SW 1271 (cell line): ENCODE measurements around the gene TAF10.

ENCODE experiments used
- DNase-seq, 2 experiments: peaks; one replicate each; lab custom pipeline; 2025; lab: John Stamatoyannopoulos, UW

The TAF10 gene

GRCh38 chr11:6583584-6583983 is 28.4 kb downstream of the TAF10 start:
- DNase-seq: no peak

GRCh38 chr11:6579681-6580080 is 32.3 kb downstream of the TAF10 start:
- no peak for DNase-seq

GRCh38 chr11:6578134-6578533 is 33.9 kb downstream of the TAF10 start:
- no peak for DNase-seq

- DNase-seq: no peak
These were observed 35.3 kb downstream of the TAF10 start for GRCh38 chr11:6576471-6577373.

- DNase-seq: no peak
These were observed 37.0 kb downstream of the TAF10 start for GRCh38 chr11:6574816-6575715.

GRCh38 chr11:6572215-6572614 is 39.8 kb downstream of the TAF10 start:
- no peak for DNase-seq

GRCh38 chr11:6571434-6572008 is 40.5 kb downstream of the TAF10 start:
- DNase-seq: no peak

GRCh38 chr11:6570691-6571427 is 41.2 kb downstream of the TAF10 start:
- DNase-seq: no peak

- DNase-seq: no peak
These were observed 42.3 kb downstream of the TAF10 start for GRCh38 chr11:6569706-6570105.

GRCh38 chr11:6568191-6568918 is 43.7 kb downstream of the TAF10 start:
- DNase-seq: no peak

GRCh38 chr11:6567371-6567745 is 44.7 kb downstream of the TAF10 start:
- no peak for DNase-seq

- DNase-seq: no peak
These were observed 45.2 kb downstream of the TAF10 start for GRCh38 chr11:6566704-6567370.

GRCh38 chr11:6565988-6566703 is 45.9 kb downstream of the TAF10 start:
- DNase-seq: no peak

- DNase-seq: no peak
These were observed 46.7 kb downstream of the TAF10 start for GRCh38 chr11:6565325-6565724.

GRCh38 chr11:6563667-6564066 is 48.3 kb downstream of the TAF10 start:
- DNase-seq: no peak

GRCh38 chr11:6563121-6563619 is 48.8 kb downstream of the TAF10 start:
- no peak for DNase-seq

GRCh38 chr11:6561288-6561687 is 50.7 kb downstream of the TAF10 start:
- no peak for DNase-seq
